Thoracic aorta (tissue), 2 donors: Measurements from ENCODE around the gene MRPL55. TPM values are rescaled to one million over a fixed set of nuclear protein-coding genes. Genes with fewer than 3 reads are reported as not detected.

Source experiments
- ATAC-seq: fragments of 150-250 bp; one replicate; pipeline ENCODE4 v1.8.0; 2017; ENCODE audit warnings: low read depth; ENCODE audit not compliant: insufficient number of reproducible peaks, low FRiP score
- DNase-seq: peaks from one replicate; pipeline ENCODE4 v3.0.0-alpha.2; 2020; ENCODE audit warnings: low spot score
- H3K27ac ChIP-seq, 2 donors: fragments of 200-600 bp; sonication (generic); 1 replicate in 1 of 2; 2 replicates in 1 of 2; pipeline ENCODE4 v1.5.1; 2016; ENCODE audit warnings: mild to moderate bottlenecking in 2 of 2, moderate library complexity in 2 of 2
- H3K27me3 ChIP-seq: fragments of 200-600 bp; sonication (generic); replicated peaks from 2 replicates; pipeline ENCODE4 v1.6.0; 2016; ENCODE audit warnings: mild to moderate bottlenecking; ENCODE audit not compliant: insufficient read depth
- H3K36me3 ChIP-seq: fragments of 200-600 bp; sonication (generic); one replicate; pipeline ENCODE4 v1.5.1; 2016
- H3K4me1 ChIP-seq, 2 donors: fragments of 200-600 bp; sonication (generic); 1 replicate in 1 of 2; 2 replicates in 1 of 2; pipeline versions ENCODE4 v1.5.1 to v1.6.0; 2016; ENCODE audit warnings: low read depth in 2 of 2, mild to moderate bottlenecking in 1 of 2; ENCODE audit not compliant: control insufficient read depth in 1 of 2
- H3K4me3 ChIP-seq: fragments of 200-600 bp; sonication (generic); 2 replicates; pipeline ENCODE4 v1.5.1; 2016; ENCODE audit warnings: mild to moderate bottlenecking
- H3K9me3 ChIP-seq: fragments of 200-600 bp; sonication (generic); 2 replicates; pipeline ENCODE4 v1.5.1; 2016
- total RNA-seq, 2 donors: library from RNA; depleted of rRNA; stranded (reverse); fragments of >200 nt; gene quantifications; one replicate each; pipeline versions ENCODE4 v1.1.0 to v1.2.3, GENCODE V29; 2016
- TF ChIP-seq, protein P1 (sequence below): fragments of 200-600 bp; sonication (generic); IDR thresholded peaks from one replicate; pipeline ENCODE4 v1.5.1; 2019; ENCODE audit warnings: antibody characterized with exemption

MRPL55 gene
- total RNA-seq, 2 donors from 2014 or later, result 32.4 to 79.3 TPM

DNA sequence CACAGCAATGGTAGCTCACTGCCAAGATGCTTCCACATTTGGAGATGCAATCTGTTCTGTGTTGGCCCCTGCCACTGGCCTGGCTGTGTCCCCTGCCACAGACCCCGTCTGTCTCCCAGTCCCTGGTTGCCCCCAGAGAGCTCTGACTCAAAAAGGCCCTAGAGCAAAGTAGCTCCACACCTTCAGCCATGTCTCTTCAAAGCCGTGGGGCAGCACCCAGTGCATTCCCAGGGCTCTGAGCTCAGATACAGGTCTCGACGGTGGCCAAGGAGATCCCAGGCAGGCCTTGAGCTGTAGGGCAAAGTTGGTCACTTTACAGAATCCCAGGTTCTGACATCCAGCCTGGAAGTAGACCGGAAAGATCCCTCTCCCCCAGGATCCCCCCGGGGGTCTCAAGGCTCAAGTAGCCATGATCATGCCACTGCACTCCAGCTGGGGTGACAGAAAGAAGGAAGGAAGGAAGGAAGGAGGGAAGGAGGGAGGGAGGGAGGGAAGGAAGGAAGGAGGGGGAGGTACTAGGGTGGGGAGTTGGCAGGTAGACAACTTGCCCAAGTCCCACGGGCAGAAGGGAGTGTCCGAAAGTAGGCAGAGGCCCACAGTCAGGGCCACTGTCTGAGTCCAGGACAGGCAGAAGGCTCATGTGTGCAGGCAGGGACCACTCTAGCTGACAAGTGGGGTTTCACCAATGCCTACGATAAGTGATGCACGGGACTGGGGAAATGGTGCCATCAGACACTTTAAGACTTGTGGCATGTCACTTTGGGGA is 31.4 kb downstream of the MRPL55 start:
- DNase-seq, result no peak
- Histone ChIP-seq H3K4me3 (no peak overlapping the region), H3K27ac (no peak overlapping the region), H3K9me3 (no peaks in the 10 kb centered on the region), H3K36me3 (no peaks in the 10 kb centered on the region), H3K27me3 (no peaks in the 10 kb centered on the region), H3K4me1 (peaks cover 6 to 12% of the 10 kb centered on the region in 2 donors)
- ATAC-seq, result no peak
- TF ChIP-seq, protein P1, sequence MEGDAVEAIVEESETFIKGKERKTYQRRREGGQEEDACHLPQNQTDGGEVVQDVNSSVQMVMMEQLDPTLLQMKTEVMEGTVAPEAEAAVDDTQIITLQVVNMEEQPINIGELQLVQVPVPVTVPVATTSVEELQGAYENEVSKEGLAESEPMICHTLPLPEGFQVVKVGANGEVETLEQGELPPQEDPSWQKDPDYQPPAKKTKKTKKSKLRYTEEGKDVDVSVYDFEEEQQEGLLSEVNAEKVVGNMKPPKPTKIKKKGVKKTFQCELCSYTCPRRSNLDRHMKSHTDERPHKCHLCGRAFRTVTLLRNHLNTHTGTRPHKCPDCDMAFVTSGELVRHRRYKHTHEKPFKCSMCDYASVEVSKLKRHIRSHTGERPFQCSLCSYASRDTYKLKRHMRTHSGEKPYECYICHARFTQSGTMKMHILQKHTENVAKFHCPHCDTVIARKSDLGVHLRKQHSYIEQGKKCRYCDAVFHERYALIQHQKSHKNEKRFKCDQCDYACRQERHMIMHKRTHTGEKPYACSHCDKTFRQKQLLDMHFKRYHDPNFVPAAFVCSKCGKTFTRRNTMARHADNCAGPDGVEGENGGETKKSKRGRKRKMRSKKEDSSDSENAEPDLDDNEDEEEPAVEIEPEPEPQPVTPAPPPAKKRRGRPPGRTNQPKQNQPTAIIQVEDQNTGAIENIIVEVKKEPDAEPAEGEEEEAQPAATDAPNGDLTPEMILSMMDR, result no peak

DNA sequence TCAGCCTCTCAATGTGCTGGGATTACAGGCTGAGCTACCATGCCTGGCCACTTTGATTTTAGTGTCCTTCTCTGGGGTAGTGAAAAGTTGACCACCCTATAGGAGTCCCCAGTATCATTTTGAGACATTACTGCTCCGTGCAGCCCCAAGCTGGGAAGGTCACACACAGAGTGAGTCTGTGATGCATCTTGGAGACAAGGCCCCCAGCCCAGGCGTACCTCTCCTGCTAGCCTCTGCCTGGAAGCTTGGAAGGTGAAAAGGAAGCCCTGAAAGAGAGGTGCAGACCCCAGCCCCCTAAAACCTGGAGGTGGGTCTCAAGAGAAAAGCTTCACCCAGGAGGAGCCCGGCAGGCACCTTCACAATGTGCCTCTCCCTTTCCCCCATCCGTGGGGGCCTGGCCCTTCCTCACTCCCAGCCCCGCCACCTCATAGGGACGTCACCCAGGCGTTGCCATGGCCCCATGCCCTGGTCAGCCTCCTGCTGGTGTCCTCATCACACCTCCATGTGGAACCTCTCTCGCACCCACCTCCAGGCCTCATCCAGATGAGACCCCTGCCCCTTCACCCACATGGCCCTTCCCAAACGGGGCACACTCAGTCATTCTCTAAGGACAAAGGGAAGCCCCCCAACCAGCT is 32.2 kb downstream of the MRPL55 start:
- DNase-seq (no peak), ATAC-seq (no peak)
- H3K4me3 ChIP-seq, result no peak overlapping the region
- no peaks in the 10 kb centered on the region for H3K36me3 ChIP-seq
- no peaks in the 10 kb centered on the region for H3K27me3 ChIP-seq
- TF ChIP-seq, protein P1, result no peak
- H3K4me1 ChIP-seq, result peaks cover 6 to 12% of the 10 kb centered on the region in 2 donors
- H3K27ac ChIP-seq, result no peak overlapping the region
- H3K9me3 ChIP-seq, result no peaks in the 10 kb centered on the region

DNA sequence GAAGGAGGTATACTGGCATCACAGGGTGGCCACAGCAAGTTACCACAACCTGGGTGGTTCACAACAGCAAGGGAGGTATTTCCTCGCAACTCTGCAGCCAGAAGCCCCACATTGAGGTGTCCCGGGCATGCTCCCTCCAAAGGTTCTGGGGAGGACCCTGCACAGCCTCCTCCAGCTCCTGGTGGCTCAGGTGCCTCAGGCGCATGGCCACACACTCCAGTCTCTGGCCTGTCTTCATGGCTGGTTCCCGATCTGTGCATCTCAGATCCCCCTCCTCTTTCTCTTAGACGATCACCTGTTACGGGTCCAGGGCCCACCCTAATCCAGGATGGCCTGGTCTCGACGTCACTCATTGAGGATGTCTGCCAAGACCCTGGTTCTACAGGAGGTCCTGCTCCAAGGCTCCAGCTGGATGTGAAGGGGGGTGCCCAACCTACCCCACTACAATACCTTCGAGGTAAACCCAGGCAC is 33.3 kb downstream of the MRPL55 start:
- no peak overlapping the region for H3K4me3 ChIP-seq
- H3K9me3 ChIP-seq, result no peaks in the 10 kb centered on the region
- no peak overlapping the region for H3K27ac ChIP-seq
- no peak for DNase-seq
- no peaks in the 10 kb centered on the region for H3K27me3 ChIP-seq
- peaks cover 0 to 2% of the 10 kb centered on the region in 2 donors for H3K4me1 ChIP-seq
- ATAC-seq, result no peak
- no peaks in the 10 kb centered on the region for H3K36me3 ChIP-seq
- TF ChIP-seq, protein P1, result no peak

DNA sequence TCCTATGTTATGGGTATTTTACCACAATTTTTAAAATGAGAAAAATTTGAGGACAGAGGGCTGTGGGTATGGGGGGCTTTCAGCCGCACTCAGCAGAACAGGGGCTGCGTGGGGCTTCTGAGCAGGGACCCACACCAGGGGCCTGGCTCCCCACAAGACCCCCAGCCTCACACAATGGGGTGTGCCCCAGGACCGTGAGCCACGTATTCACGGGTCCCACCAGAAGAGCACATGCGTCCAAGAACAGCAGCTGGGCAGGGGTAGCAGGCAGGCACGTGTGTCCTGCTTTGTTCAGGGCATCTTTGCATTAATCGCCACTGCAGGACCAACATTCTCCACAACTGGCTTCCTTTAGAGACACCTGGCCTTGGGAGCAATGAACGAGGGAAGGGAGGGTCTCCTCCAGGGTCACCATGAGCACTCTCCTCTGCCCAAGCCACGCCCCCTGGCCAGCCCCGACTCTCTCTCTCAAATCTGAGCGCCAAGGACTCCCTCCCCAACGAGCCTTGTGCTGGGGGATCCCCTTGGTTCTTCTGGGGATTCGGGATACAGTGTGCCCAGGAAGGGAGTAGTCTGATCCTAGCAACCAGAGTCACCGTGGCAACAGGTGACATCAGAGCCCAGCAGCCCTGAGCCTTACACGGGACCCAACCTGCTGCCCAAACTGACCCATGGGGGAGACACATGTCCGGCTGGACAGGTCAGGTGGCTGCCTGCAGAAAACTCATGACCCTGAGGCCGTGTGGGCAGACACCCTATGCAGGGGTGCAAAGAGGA is 34.0 kb downstream of the MRPL55 start:
- TF ChIP-seq, protein P1, result no peak
- ATAC-seq, result no peak
- Histone ChIP-seq H3K36me3 (no peaks in the 10 kb centered on the region), H3K4me3 (no peak overlapping the region), H3K27ac (no peak overlapping the region), H3K9me3 (no peaks in the 10 kb centered on the region), H3K27me3 (no peaks in the 10 kb centered on the region), H3K4me1 (no peaks in the 10 kb centered on the region)
- DNase-seq, result no peak
